BLaER1 (cell line): Measurements from ENCODE around the gene CCT2.

Source experiments
- H3K27ac ChIP-seq: shearing (Covaris generic); formaldehyde crosslinking; 2 replicates; pipeline ENCODE4 v1.8.1; 2022
- H3K27me3 ChIP-seq: shearing (Covaris generic); formaldehyde crosslinking; 2 replicates; pipeline ENCODE4 v1.8.1; 2022
- H3K36me3 ChIP-seq: shearing (Covaris generic); formaldehyde crosslinking; 2 replicates; pipeline ENCODE4 v1.8.1; 2022
- H3K4me1 ChIP-seq: shearing (Covaris generic); formaldehyde crosslinking; 2 replicates; pipeline ENCODE4 v1.8.1; 2022
- H3K4me2 ChIP-seq: shearing (Covaris generic); formaldehyde crosslinking; 2 replicates; pipeline ENCODE4 v1.8.1; 2022
- H3K4me3 ChIP-seq: shearing (Covaris generic); formaldehyde crosslinking; 2 replicates; pipeline ENCODE4 v1.8.1; 2022
- H3K9ac ChIP-seq: shearing (Covaris generic); formaldehyde crosslinking; 2 replicates; pipeline ENCODE4 v1.8.1; 2022
- H3K9me3 ChIP-seq: shearing (Covaris generic); formaldehyde crosslinking; 2 replicates; pipeline ENCODE4 v1.8.1; 2022
- H4K20me1 ChIP-seq: shearing (Covaris generic); formaldehyde crosslinking; 2 replicates; pipeline ENCODE4 v1.8.1; 2022
- Cebpa-rat ChIP-seq: shearing (Covaris generic); IDR thresholded peaks from 2 replicates; pipeline ENCODE4 v1.8.1; 2022

The CCT2 gene

GRCh38 chr12:69585189-69586062 is at the start of gene CCT2:
Gene CCT2, plus strand, starts transcription at chr12:69585459. Its CDS starts 63 bp downstream, at chr12:69585522.
- H3K27ac ChIP-seq: peak within 1 kb of the TSS; percentile 96
- H3K27me3 ChIP-seq: no peaks in the 10 kb centered on the region
- H3K36me3 ChIP-seq: peaks cover 43% of the 10 kb centered on the region
- no peak for TF ChIP-seq Cebpa-rat
- H3K4me1 ChIP-seq: peaks cover 14% of the 10 kb centered on the region
- H3K4me2 ChIP-seq: peak within 1 kb of the TSS; percentile 76
- H4K20me1 ChIP-seq: peaks cover 49% of the 10 kb centered on the region
- H3K9ac ChIP-seq: peak within 1 kb of the TSS; percentile 97
- H3K9me3 ChIP-seq: no peaks in the 10 kb centered on the region
- peak within 1 kb of the TSS; percentile 92 for H3K4me3 ChIP-seq

GRCh38 chr12:69540987-69541386 is 44.3 kb upstream of the CCT2 start:
- Histone ChIP-seq H3K36me3 (peaks cover 36% of the 10 kb centered on the region), H3K27me3 (no peaks in the 10 kb centered on the region), H4K20me1 (peaks cover 8% of the 10 kb centered on the region; the same call in 1 of the 2 replicates), H3K27ac (no peak overlapping the region), H3K4me3 (no peak overlapping the region), H3K4me1 (no peaks in the 10 kb centered on the region), H3K4me2 (no peak overlapping the region), H3K9me3 (peaks cover 20% of the 10 kb centered on the region), H3K9ac (no peak overlapping the region)
- TF ChIP-seq Cebpa-rat: no peak

- H3K36me3 ChIP-seq: peaks cover 37% of the 10 kb centered on the region
- peaks cover 24% of the 10 kb centered on the region for H3K9me3 ChIP-seq
- no peak overlapping the region for H3K27ac ChIP-seq
- H3K27me3 ChIP-seq: no peaks in the 10 kb centered on the region
- no peak overlapping the region for H3K4me2 ChIP-seq
- no peaks in the 10 kb centered on the region for H3K4me1 ChIP-seq
- no peak overlapping the region for H3K4me3 ChIP-seq
- H3K9ac ChIP-seq: no peak overlapping the region
- no peaks in the 10 kb centered on the region for H4K20me1 ChIP-seq
- no peak for TF ChIP-seq Cebpa-rat
Observed at GRCh38 chr12:69544087-69544486, 41.2 kb upstream of the CCT2 start.

GRCh38 chr12:69545081-69545480 is 40.2 kb upstream of the CCT2 start:
- Histone ChIP-seq H4K20me1 (no peaks in the 10 kb centered on the region), H3K27me3 (no peaks in the 10 kb centered on the region), H3K36me3 (peaks cover 28% of the 10 kb centered on the region), H3K4me1 (no peaks in the 10 kb centered on the region), H3K4me3 (no peak overlapping the region), H3K9ac (no peak overlapping the region), H3K4me2 (no peak overlapping the region), H3K9me3 (peaks cover 24% of the 10 kb centered on the region), H3K27ac (no peak overlapping the region)
- TF ChIP-seq Cebpa-rat: no peak

GRCh38 chr12:69546693-69547438 is 38.4 kb upstream of the CCT2 start:
- Histone ChIP-seq H3K27me3 (no peaks in the 10 kb centered on the region), H3K4me3 (no peak overlapping the region), H3K27ac (no peak overlapping the region), H4K20me1 (no peaks in the 10 kb centered on the region), H3K9ac (no peak overlapping the region), H3K36me3 (peaks cover 23% of the 10 kb centered on the region; the same call in 1 of the 2 replicates), H3K9me3 (peaks cover 24% of the 10 kb centered on the region), H3K4me1 (no peaks in the 10 kb centered on the region), H3K4me2 (no peak overlapping the region)
- TF ChIP-seq Cebpa-rat: no peak

GRCh38 chr12:69548687-69549086 is 36.6 kb upstream of the CCT2 start:
- H3K9ac ChIP-seq: no peak overlapping the region
- no peaks in the 10 kb centered on the region for H4K20me1 ChIP-seq
- no peak overlapping the region for H3K4me2 ChIP-seq
- no peak overlapping the region for H3K4me3 ChIP-seq
- H3K4me1 ChIP-seq: no peaks in the 10 kb centered on the region
- H3K36me3 ChIP-seq: peaks cover 15% of the 10 kb centered on the region; the same call in 1 of the 2 replicates
- no peak overlapping the region for H3K27ac ChIP-seq
- no peak for TF ChIP-seq Cebpa-rat
- H3K27me3 ChIP-seq: no peaks in the 10 kb centered on the region
- H3K9me3 ChIP-seq: peaks cover 13% of the 10 kb centered on the region

GRCh38 chr12:69550569-69551350 is 34.5 kb upstream of the CCT2 start:
- no peaks in the 10 kb centered on the region for H3K27me3 ChIP-seq
- H4K20me1 ChIP-seq: no peaks in the 10 kb centered on the region
- 0 out of 2 replicates have a peak, but pooled peaks cover 4% of the 10 kb centered on the region for H3K36me3 ChIP-seq
- no peak overlapping the region for H3K9ac ChIP-seq
- H3K27ac ChIP-seq: no peak overlapping the region
- no peak overlapping the region for H3K4me2 ChIP-seq
- H3K4me3 ChIP-seq: no peak overlapping the region
- 0 out of 2 replicates have a peak, but pooled peaks cover 4% of the 10 kb centered on the region for H3K9me3 ChIP-seq
- no peaks in the 10 kb centered on the region for H3K4me1 ChIP-seq
- TF ChIP-seq Cebpa-rat: no peak

GRCh38 chr12:69553628-69554248 is 31.5 kb upstream of the CCT2 start:
- peaks cover 8% of the 10 kb centered on the region; the same call in 1 of the 2 replicates for H4K20me1 ChIP-seq
- TF ChIP-seq Cebpa-rat: no peak
- H3K4me2 ChIP-seq: no peak overlapping the region
- no peaks in the 10 kb centered on the region for H3K4me1 ChIP-seq
- no peaks in the 10 kb centered on the region for H3K9me3 ChIP-seq
- H3K36me3 ChIP-seq: no peaks in the 10 kb centered on the region
- H3K27ac ChIP-seq: no peak overlapping the region
- H3K27me3 ChIP-seq: no peaks in the 10 kb centered on the region
- no peak overlapping the region for H3K4me3 ChIP-seq
- no peak overlapping the region for H3K9ac ChIP-seq

GRCh38 chr12:69555461-69555860 is 29.8 kb upstream of the CCT2 start:
- Histone ChIP-seq H3K4me1 (no peaks in the 10 kb centered on the region), H3K27ac (no peak overlapping the region), H3K36me3 (no peaks in the 10 kb centered on the region), H3K4me2 (no peak overlapping the region), H3K9ac (no peak overlapping the region), H4K20me1 (peaks cover 25% of the 10 kb centered on the region; the same call in 1 of the 2 replicates), H3K4me3 (no peak overlapping the region), H3K27me3 (no peaks in the 10 kb centered on the region), H3K9me3 (no peaks in the 10 kb centered on the region)
- no peak for TF ChIP-seq Cebpa-rat
